Urinary bladder (tissue), 4 donors: ENCODE results near the gene ZNF766. TPM values are rescaled to one million over a fixed set of nuclear protein-coding genes. Genes with fewer than 3 reads are reported as not detected.
"Not testable (repeated sequence)": the region's sequence is repeated elsewhere in the genome, so short reads cannot be mapped to it uniquely, and the experiment has no call there.

Experiments
- DNase-seq: peaks from one replicate; pipeline ENCODE4 v3.0.0-alpha.2; 2015; ENCODE audit errors: extremely low spot score
- H3K27ac ChIP-seq: one replicate; pipeline ENCODE4 v1.5.1; 2013; ENCODE audit warnings: low read depth, mild to moderate bottlenecking, moderate library complexity
- H3K36me3 ChIP-seq: one replicate; pipeline ENCODE4 v1.6.1; 2013; ENCODE audit warnings: mild to moderate bottlenecking, moderate library complexity; ENCODE audit not compliant: insufficient read depth
- H3K4me1 ChIP-seq: one replicate; pipeline ENCODE4 v1.6.1; 2013; ENCODE audit warnings: mild to moderate bottlenecking, moderate library complexity; ENCODE audit not compliant: insufficient read depth
- H3K4me3 ChIP-seq: one replicate; pipeline ENCODE4 v1.5.1; 2013; ENCODE audit warnings: low read depth, low read length
- WGBS: extraction: QIAGEN DNeasy Blood & Tissue Kit; methylation state at CpG from one replicate; pipeline ENCODE4 v1.1.7; 2013; 5-methylcytosine and 5-hydroxymethylcytosine counted together
- polyA plus RNA-seq: library from polyadenylated mRNA; stranded (reverse); fragments of 200-250 nt; gene quantifications from one replicate; pipeline ENCODE4 v1.2.3, GENCODE V29; 2013
- total RNA-seq: library from RNA; depleted of rRNA; stranded (reverse); fragments of >200 nt; gene quantifications from one replicate; pipeline ENCODE4 v1.2.3, GENCODE V29; 2014
- donor health status: healthy with polysubstance abuse.
- donor health status: healthy.

ZNF766 gene
- total and polyA plus RNA-seq, 2 donors: 11.7 to 28.1 TPM

DNA sequence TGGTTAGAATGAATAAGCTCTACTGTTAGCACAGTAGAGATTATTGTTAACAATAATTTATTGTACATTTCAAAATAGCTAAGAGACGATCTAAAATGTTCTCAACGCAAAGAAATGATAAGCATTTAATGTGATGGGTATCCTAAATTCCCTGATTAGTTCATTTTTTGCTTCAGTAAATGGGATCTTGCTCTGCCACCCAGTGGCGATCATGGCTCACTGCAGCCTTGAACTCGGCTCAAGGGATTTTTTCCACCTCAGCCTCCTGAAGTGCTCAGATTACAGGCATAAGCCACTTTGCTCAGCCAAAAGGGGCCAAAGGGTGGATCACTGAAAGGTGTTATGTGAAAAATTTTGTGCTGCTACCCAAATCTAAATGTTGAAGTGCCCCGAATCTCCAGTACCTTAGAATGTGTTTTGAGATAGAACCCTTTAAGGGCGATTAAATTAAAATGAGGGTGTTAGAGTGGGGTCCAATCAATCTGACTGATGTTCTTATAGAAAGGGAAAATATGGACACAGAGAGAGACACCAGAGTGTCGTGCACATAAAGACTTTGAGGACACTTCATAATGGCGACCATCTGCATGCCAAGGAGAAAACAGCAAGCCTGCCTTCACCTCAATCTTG lies 31.5 kb upstream of the ZNF766 start:
- 13% methylated on average over 8 of the region's 8 CpGs for WGBS

GRCh38 chr19:52244021-52244420 lies 25.4 kb upstream of the ZNF766 start:
- 79% methylated on average over 12 of the region's 12 CpGs for WGBS
- peaks cover 1% of the 10 kb centered on the region for H3K36me3 ChIP-seq
- no peak for DNase-seq
- H3K27ac ChIP-seq: no peak overlapping the region
- H3K4me1 ChIP-seq: no peaks in the 10 kb centered on the region
- no peak overlapping the region for H3K4me3 ChIP-seq

More for the DNA sequence above, 31.5 kb upstream of the ZNF766 start:
- Histone ChIP-seq H3K4me1 (no peaks in the 10 kb centered on the region), H3K36me3 (no peaks in the 10 kb centered on the region), H3K27ac (no peak overlapping the region), H3K4me3 (no peak overlapping the region)
- DNase-seq: peak; percentile 47

- Histone ChIP-seq H3K36me3 (peaks cover 1% of the 10 kb centered on the region), H3K27ac (no peak overlapping the region), H3K4me1 (no peaks in the 10 kb centered on the region), H3K4me3 (no peak overlapping the region)
- WGBS: 9% methylated on average over 6 of the region's 6 CpGs
- DNase-seq: no peak
These were observed 21.1 kb upstream of the ZNF766 start for GRCh38 chr19:52248241-52248640.

DNA sequence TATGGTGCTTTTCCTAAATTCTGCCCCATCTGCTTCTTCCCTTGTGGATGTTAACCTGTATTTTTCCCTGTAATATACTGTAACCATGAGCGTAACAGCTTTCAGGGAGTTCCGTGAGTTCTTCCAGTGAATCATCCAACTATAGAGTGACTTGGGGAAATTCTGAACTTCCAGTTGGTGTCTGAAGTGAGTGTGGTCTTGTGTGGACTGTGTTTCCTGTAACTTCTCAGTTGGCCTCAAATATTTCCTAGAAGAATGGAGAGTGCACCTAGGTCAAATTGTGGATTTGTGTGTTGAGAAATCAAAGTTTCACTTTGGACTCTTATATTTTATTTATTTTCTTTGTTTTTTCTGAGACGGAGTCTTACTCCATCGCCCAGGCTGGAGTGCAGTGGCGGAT lies 11.0 kb upstream of the ZNF766 start:
- H3K4me3 ChIP-seq: no peak overlapping the region
- no peak overlapping the region for H3K27ac ChIP-seq
- no peak for DNase-seq
- no peaks in the 10 kb centered on the region for H3K4me1 ChIP-seq
- no peaks in the 10 kb centered on the region for H3K36me3 ChIP-seq
- WGBS: 94% methylated on average over 5 of the region's 5 CpGs

DNA sequence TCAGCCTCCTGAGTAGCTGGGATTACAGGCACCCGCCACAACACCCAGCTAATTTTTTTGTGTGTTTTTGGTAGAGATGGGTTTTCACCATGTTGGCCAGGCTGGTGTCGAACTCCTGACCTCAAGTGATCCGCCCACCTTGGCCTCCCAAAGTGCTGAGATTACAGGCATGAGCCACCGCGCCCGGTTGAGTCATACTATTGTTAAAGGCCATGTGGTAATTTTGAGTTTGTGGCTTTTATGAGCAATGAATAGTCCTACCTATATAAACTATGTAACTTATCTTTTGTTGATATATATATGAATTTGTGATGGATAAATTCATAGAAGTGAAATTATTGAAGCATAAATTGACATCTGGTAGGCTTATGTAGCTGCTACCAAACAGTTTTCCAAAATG lies 3.8 kb upstream of the ZNF766 start:
- H3K4me3 ChIP-seq, DNase-seq, H3K36me3 ChIP-seq, H3K27ac ChIP-seq, H3K4me1 ChIP-seq: not testable (repeated sequence)
- WGBS: 90% methylated on average over 6 of the region's 6 CpGs

GRCh38 chr19:52270266-52270885 lies 989 bp downstream of the ZNF766 start:
- Histone ChIP-seq H3K4me1 (peaks cover 6% of the 10 kb centered on the region), H3K36me3 (no peaks in the 10 kb centered on the region), H3K4me3 (peak overlapping the region; percentile 75), H3K27ac (peak overlapping the region; percentile 96)
- WGBS: 7% methylated on average over 11 of the region's 11 CpGs
- no peak for DNase-seq

GRCh38 chr19:52273301-52273700 lies 3.9 kb downstream of the ZNF766 start:
- Histone ChIP-seq H3K4me1 (peaks cover 6% of the 10 kb centered on the region), H3K27ac (no peak overlapping the region), H3K36me3 (no peaks in the 10 kb centered on the region), H3K4me3 (no peak overlapping the region)
- DNase-seq: no peak
- 98% methylated on average over 2 of the region's 2 CpGs for WGBS

DNA sequence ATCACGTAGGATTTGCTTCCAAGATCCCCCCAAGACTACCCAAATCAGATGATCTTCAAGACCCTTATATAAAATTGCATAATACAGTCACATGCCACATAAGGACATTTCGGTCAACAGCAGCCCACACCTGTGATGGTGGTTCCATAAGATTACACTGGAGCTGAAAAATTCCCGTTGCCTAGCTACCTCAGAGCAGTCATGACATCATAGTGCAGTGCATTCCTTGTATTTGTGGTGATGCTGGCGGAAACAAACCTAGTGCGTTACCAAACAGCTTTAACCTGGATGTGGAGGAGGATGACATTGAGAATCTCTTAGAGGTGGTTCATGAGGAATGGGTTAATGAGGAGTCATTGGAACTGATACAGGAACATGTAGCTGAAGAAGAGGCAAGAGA lies 4.8 kb downstream of the ZNF766 start:
- H3K27ac ChIP-seq: no peak overlapping the region
- H3K4me3 ChIP-seq: no peak overlapping the region
- DNase-seq: no peak
- 97% methylated on average over 5 of the region's 5 CpGs for WGBS
- peaks cover 3% of the 10 kb centered on the region for H3K4me1 ChIP-seq
- no peaks in the 10 kb centered on the region for H3K36me3 ChIP-seq

DNA sequence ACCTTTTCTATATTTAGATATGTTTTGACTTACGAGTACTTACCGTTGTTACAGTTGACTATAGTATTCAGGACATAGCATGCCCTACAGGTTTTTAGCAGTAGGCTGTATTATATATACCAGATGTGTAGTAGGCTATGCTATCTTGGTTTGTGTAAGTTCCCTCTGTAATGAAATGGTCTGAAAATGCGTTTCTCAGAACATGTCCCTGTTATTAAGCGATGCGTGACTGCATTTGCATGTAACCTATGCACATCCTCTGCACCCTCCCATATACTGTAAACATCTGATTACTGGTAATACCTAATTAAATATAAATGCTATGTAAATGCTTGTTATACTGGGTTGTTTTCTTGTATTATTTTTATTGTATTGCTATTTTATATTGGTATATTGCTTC lies 6.6 kb downstream of the ZNF766 start:
- H3K4me3 ChIP-seq: no peak overlapping the region
- peaks cover 3% of the 10 kb centered on the region for H3K4me1 ChIP-seq
- no peak overlapping the region for H3K27ac ChIP-seq
- 94% methylated on average over 5 of the region's 5 CpGs for WGBS
- DNase-seq: no peak
- H3K36me3 ChIP-seq: no peaks in the 10 kb centered on the region

GRCh38 chr19:52277471-52277870 lies 8.1 kb downstream of the ZNF766 start:
- Histone ChIP-seq H3K27ac (no peak overlapping the region), H3K36me3 (peaks cover 2% of the 10 kb centered on the region), H3K4me3 (no peak overlapping the region), H3K4me1 (peaks cover 3% of the 10 kb centered on the region)
- DNase-seq: no peak
- WGBS: 93% methylated on average over 6 of the region's 6 CpGs

- Histone ChIP-seq H3K27ac (no peak overlapping the region), H3K36me3 (peaks cover 2% of the 10 kb centered on the region), H3K4me3 (no peak overlapping the region), H3K4me1 (no peaks in the 10 kb centered on the region)
- 95% methylated on average over 6 of the region's 6 CpGs for WGBS
- DNase-seq: no peak
These were observed 16.9 kb downstream of the ZNF766 start for GRCh38 chr19:52286256-52286655.

GRCh38 chr19:52291781-52292180 lies 22.4 kb downstream of the ZNF766 start:
- Histone ChIP-seq H3K4me3 (no peak overlapping the region), H3K27ac (no peak overlapping the region), H3K36me3 (no peaks in the 10 kb centered on the region), H3K4me1 (no peaks in the 10 kb centered on the region)
- WGBS: 84% methylated on average over 3 of the region's 3 CpGs
- DNase-seq: no peak

GRCh38 chr19:52292946-52293345 lies 23.6 kb downstream of the ZNF766 start:
- 97% methylated on average over 6 of the region's 6 CpGs for WGBS

DNA sequence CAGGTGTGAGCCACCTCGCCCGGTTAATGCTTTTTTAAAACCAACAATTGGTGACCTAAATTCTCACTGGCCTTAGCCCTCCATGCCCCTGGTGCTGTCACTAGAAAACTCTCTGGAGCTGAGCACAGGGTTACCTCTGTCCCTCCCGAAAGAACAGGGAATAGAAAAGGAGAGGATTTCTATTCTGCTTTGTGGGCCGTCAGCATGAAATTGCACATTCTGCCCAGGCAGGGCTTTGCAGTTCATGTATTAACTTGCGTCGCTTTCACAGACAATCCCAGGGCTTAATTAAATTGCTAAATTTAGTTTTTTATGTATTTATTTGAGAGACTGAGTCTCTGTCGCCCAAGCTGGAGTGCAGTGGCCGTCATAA lies 27.0 kb downstream of the ZNF766 start:
- H3K4me1 ChIP-seq: no peaks in the 10 kb centered on the region
- no peak overlapping the region for H3K27ac ChIP-seq
- no peak for DNase-seq
- 19% methylated on average over 8 of the region's 8 CpGs for WGBS
- H3K36me3 ChIP-seq: peaks cover 3% of the 10 kb centered on the region
- H3K4me3 ChIP-seq: peak overlapping the region; percentile 59

More at GRCh38 chr19:52292946-52293345, 23.6 kb downstream of the ZNF766 start:
- H3K4me1 ChIP-seq, DNase-seq, H3K27ac ChIP-seq, H3K36me3 ChIP-seq, H3K4me3 ChIP-seq: not testable (repeated sequence)
